Measurements from ENCODE around the gene NOTCH4.

NOTCH4 gene

DNA sequence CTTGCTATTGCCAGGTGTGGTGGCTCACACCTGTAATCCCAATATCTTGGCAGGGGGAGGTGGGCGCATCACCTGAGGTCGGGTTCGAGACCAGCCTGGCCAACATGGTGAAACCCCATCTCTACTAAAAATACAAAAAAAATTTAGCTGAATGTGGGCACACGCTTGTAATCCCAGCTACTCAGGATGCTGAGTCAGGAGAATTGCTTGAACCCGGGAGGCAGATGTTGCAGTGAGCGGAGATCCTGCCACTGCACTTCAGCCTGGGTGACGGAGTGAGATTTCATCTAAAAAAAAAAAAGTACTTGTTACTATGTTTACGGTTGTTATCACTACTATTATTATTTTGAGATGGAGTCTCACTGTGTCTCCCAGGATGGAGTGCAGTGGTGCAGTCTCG lies 67.0 kb downstream of the NOTCH4 start:
- no peak for DNase-seq

DNA sequence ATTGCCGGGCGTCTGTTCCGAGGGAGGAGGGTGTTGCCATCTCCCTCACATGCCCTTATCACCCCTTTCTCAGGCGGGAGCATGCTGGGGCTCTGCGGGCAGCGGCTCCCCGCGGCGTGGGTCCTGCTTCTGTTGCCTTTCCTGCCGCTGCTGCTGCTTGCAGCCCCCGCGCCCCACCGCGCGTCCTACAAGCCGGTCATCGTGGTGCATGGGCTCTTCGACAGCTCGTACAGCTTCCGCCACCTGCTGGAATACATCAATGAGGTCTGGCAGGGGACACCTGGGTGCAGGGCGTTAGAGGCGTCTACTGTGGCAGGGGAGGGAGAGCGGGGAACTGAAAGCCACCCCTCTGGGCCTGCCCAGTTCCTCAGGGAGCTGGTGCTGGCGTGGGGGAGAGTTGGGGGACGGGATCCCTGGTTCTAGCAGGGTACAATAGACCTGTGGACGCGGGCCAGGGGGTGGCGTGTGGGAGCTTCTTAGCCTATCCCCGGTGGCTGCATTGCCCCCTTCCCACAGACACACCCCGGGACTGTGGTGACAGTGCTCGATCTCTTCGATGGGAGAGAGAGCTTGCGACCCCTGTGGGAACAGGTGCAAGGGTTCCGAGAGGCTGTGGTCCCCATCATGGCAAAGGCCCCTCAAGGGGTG lies 69.2 kb downstream of the NOTCH4 start:
- peak; percentile 77 for DNase-seq

DNA sequence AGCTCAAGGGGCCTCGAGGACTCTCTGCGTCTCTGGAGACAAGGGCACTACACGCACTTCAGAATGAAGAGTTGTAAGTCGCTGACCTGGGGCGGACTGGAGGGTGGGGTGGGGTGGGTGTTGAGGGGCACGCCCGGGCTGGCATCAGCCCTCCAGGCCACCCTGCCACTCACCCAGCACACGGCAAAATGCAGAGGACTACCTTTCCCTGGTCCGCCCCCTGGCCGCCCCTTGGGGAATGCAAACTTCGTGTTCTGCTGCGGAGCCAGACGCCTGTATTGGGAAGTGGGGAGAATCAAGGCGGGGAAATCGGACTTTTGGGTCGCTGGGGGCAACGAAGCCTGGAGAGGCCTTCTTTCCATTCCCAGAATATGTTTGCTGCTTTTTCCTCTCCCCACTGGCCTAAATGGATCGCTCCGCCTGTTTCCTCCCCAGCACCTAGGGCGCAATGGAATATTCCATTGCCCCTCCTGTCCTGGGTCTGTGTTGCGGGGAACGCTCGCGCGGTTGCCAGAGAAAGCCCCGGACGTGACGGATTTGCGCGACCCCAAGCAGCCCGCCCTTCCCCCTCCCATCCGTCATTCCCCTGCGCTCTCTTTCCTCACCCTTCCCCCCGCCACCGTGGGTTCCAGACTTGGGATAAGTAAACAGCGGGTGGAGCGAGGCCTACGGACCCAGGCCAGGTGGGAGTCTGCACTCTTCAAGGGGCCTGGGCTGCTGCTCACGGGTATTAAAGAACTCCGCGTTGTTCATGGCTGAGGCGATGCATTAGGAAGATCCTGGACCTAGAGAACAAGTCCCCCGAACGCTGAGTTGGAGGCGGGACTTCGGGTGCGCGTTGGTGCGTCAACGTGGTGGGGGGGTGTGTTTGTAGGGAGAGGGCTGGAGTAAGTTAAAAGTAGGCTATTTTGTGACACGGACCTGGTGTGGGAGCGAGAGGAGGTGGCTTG lies 70.0 kb downstream of the NOTCH4 start, which contains the start of gene PPT2:
Gene PPT2, plus strand, starts transcription at position 578 of the 950 bp plus-strand sequence. CDS start 454 bp downstream, outside the sequence.
- peak; percentile 90 for DNase-seq

DNA sequence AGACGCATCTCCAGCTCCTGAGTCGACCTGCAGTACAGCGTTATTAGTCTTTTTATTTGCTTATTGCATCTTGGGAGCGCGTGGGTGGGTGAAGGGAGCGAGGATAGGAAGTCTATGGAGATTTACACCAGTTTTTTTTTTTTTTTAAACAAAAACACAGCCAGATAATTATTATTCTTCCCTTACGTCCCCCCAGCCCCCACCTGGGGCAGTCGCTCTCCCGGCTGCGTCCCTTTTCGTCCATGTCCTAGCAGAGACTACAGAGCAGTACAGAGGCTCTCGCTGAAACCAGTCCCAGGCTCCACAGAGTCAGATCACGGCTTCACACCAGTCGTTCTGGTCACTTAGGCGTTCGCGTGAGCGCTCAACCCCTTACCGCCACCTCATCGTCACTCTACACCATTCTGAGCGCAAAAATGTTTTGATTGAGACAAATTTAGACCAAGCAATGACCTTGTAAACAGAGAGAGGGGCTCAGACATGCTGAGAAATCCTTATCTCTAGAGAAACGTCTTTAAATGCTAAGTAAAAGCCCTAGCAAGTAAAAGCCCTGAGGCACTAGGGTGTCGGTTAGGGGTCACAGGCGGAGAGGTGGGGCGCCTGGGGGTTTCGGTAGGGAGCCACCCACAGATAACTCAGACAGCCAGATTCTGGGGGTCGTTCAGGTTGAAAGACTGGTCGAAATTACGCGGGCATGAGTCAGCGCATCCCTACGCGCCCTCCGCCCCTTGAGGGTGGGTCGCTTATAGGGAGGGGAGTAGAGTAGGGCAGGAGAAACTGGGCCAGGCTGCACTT lies 70.9 kb downstream of the NOTCH4 start:
- DNase-seq: no peak

DNA sequence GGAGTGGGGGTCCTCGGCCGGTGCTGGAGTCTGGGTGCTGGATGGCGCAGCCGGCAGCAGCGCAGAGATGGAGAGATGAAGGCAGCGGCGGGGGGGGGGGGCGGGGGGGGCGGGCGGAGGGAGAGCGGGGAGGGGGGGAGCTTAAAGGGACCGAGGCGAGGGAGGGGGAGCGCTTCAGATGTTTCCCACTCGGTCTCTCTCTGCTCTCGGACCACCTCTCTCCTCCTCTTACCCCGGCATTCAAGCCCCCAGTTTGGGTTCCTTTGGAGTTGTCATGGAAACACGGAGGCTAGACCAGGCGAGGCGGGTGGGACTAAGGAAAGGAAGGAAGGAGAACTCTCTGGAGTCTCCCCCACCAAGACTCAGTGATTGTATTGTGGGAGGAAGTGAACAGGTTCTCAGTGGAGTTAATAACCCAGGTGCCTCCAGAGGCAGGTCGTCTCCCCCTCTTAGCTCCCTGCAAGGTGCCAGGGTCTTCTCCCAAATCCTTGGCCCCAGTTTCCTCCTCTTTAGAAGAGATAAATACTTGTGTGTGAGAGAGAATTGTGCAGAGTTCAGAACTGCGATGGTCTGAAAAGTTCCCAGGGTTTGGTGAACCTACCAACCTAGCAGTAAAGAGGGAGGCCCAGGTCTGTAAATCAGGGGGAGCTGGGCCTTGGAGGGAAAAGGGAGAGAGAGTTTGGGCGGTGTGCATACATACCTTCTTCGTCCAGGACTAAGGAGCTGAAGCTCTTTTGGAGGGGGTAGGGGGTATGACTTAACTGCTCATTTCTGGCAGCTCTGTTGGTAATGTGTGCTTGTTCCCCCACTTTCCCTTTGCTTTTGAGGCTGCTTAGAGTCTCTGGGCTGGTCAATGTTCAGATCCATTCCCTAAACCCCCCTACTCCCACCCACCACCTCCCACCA lies 71.8 kb downstream of the NOTCH4 start, which contains the start of gene PRRT1:
Gene PRRT1, minus strand, starts transcription at position 77 of the 906 bp plus-strand sequence. CDS start 112 bp downstream, outside the sequence.
- DNase-seq: no peak

DNA sequence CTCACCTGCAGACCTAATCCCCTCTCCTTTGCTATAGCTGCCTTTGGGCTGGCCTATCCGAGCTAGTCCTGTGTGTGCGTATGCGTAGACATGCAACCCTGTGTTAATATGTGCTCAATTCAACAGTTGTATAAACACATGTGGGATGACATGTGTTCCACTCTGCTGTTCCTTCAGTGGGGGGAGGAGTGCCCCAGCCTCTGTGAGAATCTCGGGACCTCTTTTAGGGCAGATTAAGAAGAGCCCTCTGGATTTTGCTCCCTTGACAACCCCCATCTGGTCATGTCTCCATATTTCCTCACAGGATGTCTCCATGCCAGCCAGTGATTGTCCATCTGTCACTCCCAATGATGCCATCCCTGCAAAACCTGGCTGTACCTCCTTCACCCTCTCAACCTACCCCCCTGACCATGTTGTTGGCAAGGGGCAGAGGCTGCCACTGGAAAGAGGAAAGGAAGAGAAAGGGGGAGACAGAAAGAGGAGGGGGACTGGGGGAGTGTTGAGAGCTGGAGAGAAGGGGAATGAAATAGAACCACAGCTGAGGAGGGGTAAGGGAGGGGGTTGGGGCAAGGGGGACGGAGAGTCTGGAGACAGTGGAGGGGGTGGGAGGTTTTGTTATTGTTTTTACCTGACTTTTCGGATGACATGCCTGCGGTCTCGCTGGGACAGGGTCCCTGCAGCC lies 72.5 kb downstream of the NOTCH4 start:
- no peak for DNase-seq

DNA sequence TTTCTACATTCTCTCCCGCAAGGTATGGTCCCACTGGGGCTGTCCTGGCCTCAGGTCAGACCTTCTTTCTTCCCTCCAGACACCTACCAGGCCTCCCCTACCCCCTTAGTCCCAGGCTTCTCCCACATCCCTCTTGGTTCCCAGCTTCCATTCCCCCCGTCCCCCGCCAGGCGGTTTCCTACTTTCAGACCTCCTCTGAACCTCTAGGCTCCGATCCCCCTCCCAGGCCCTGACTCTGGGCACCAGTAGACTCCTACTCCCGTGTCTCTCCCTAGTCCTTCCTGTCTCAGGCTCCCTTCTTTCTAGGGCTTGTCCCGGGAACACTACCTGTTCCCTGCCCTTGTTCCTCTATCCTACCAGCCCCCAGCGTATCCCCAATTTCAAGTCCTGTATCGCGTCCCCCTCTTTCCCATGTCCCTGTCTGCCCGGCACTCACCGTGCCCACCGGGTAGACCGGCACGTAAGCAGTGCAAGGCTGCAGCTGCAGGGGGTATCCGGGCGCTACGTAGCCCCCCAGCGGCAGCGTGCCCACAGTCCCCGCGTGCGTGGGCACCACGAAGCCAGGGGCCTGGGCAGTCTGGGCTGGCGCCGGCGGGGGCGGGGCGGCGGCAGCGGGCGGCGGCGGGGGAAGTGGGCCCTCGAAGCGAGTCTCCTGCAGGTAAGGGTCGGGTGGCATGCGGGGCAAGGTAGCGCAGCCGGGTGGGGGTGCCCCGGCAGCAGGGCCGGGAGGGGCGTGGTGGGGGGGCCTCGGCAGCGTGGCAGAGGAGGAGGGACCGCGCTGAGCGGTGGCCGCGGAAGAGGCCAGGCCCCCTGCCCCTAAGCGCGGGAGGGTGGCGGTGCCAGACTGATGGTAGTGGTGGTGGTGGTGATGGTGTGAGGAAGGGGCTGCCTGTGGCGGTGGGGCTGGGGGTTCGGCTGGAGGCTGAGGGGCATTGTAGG lies 73.7 kb downstream of the NOTCH4 start:
- no peak for DNase-seq

DNA sequence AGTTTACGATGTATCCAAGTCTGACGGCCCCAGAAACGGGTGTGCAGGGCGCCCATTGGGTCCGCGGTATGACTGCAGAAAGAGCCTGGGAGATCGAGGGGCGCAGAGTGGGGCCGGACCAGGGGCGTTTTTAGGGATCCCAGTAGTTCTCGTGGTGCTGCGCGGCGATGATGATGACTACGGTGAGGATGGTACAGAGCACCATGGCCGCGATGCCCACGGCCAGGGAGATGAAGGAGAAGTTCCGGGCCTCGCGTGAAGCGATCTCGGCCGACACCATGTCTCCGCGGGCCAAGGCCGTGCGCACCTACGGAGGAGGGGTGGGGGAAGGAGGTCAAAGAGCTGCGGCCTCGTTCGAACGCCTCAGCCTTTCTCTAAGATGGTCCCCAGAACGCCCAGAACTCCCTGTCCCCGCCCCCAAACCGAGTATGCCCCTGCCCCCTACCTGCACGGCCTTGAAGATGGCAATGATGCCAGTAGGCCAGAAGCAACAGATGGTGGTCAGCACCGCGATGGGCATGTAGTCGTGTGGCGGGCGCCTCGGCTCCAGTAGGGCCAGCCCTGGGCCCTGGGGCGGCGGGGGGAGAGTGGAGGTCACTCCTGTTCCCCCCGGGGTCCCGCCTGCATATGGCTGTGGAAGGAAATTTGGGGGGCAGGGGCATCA lies 74.6 kb downstream of the NOTCH4 start:
- DNase-seq: no peak

DNA sequence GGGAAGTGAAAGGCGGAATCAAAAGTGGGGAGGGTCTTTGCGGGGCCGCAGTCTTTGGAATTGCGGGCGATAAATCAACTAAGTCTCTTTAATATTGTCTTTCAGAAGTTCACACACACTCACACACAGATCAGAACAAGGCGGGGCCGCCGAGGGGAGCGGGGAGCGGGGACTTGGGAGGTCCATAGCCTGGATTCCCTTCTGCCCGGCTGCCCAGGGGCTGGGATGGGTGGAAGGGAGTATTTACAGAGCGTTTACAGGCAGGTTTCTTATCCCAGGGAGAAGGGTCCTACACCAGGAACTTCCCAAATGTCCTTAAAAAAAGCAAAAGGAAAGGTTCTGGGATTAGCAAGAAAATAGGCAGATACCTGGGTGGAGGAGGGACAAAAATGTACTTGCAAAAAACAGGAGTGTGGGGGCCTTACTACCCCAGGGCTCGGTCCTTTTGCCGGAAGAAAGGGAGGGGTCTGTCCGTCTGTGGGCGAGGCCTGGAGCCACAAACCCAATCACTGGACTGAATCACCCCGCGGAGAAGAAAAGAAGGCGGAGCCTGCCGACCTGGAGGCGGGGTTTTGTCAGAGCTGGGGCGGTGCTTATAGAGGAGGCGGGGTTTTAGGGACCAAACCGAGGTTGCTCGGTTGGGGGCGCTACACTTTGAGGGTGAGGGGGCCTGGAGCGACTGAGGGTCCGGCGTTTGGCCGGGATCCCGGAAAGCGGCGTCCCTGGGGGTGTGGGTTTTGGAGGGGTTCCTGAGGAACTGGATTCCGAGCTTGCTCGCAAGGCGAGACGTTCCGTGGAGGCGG lies 75.4 kb downstream of the NOTCH4 start:
- DNase-seq: peak; percentile 85

DNA sequence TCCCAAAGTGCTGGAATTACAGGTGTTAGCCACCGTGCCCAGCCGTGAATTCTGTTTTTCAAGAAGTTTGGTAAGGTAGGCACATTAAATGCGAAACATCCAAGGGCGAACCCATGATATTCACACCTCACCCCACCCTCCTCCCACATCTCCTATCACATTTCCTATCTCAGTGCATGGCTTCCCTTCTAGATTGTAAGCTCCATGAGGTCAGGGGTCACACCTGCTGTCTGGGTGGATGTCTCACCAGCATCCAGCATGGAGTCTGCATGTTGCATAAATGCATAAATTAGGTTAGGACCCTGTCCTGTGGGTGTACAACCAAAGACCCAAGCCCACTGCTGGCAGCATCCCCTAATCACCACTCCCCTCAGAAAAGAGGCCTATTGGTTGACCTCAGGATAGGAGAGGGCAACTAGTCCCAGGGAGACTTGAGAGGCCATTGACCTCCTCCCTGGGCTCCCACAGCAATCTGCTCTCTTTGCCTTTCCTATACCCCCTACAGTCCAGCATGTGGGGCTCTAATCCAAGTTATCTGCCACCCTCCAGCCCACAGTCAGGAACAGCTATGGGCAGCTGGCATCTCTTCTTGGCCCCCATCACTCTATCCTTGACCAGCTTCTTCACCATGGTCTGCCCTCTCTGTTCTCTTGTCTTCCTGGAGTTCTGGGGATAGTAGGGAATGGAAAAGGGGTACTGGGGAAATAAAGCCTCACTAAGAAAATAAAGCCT lies 76.3 kb downstream of the NOTCH4 start:
- DNase-seq: no peak

DNA sequence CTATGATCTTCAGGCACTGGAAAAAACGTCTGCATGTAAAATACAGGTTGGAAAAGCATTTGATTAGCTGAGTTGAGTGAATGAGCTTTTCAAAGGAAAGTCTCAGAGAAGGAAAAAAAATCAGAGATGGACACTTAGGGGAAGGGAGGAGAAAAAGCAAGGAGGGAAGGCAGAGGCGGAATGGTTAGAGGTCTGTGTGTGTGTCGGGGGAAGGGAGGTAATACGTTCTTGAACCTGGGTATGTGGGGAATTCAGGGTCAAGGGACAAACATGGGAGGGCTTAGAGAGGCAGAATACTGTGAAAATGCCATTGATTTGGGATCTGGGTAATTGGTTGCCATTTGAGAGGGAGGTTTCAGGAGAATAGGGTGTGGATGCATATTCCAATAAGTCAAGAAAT lies 77.2 kb downstream of the NOTCH4 start:
- DNase-seq: no peak

DNA sequence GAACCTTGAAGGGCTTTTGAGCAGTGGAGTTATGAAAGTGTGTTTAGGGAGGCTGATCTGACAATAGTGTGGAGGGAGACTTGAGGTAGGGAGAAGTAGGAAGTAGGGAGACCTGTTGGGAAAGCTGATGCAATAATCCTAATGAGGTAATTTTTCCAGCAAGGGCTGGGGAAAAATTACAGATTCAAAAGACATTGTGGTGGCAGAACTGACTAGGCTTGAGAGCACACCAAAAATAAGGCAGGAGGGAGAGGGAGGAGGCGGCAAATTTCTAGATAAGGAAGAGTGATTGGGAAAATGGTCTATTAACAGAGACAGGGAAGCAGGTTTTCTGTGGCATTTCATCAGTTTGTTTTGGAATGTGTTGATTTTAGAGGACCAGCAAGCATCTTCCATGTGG lies 77.6 kb downstream of the NOTCH4 start:
- DNase-seq: no peak

Data from activated CD8-positive, alpha-beta memory T cell treated with anti-CD3 and anti-CD28 coated beads, Interleukin-2, amount 50 U/mL, for 48 hours (primary cell).